Dendritic cell treated with granulocyte-macrophage colony-stimulating factor and Interleukin-4, amounts not matched to agents 40 ng/mL and 50 ng/mL, for 4 days (primary cell): ENCODE measurements around the gene PIEZO2.

Experiments
- H3K27ac Mint-ChIP-seq: one replicate; pipeline ENCODE4 v1.8.0; 2022; ENCODE audit warnings: mild to moderate bottlenecking, mixed read lengths
- H3K27me3 Mint-ChIP-seq: one replicate; pipeline ENCODE4 v1.8.0; 2022; ENCODE audit warnings: mild to moderate bottlenecking, mixed read lengths
- H3K36me3 Mint-ChIP-seq: one replicate; pipeline ENCODE4 v1.8.0; 2022; ENCODE audit warnings: low read depth, mixed read lengths
- H3K4me1 Mint-ChIP-seq: one replicate; pipeline ENCODE4 v1.8.0; 2022; ENCODE audit warnings: low read depth, mixed read lengths
- H3K4me3 Mint-ChIP-seq: one replicate; pipeline ENCODE4 v1.8.0; 2022; ENCODE audit warnings: mild to moderate bottlenecking, moderate library complexity, mixed read lengths
- H3K9me3 Mint-ChIP-seq: one replicate; pipeline ENCODE4 v1.8.0; 2022; ENCODE audit warnings: mixed read lengths
- intact Hi-C: fragments of 100-400 bp; cut with micrococcal nuclease; formaldehyde crosslinking; loops from one replicate; pipeline ENCODE4 v1.15.0; 2022

Gene PIEZO2

GRCh38 chr18:10892786-10893185 lies 256.6 kb downstream of the PIEZO2 start:
- Mint-ChIP-seq H3K9me3 (no peaks in the 10 kb centered on the region), H3K36me3 (no peaks in the 10 kb centered on the region), H3K27ac (no peak overlapping the region), H3K4me3 (no peak overlapping the region), H3K4me1 (no peaks in the 10 kb centered on the region), H3K27me3 (no peaks in the 10 kb centered on the region)
- intact Hi-C loops = no loop called here

- Mint-ChIP-seq H3K9me3 (no peaks in the 10 kb centered on the region), H3K27me3 (no peaks in the 10 kb centered on the region), H3K4me1 (no peaks in the 10 kb centered on the region), H3K36me3 (no peaks in the 10 kb centered on the region), H3K4me3 (no peak overlapping the region), H3K27ac (no peak overlapping the region)
- intact Hi-C loops = no loop called here
Measured at GRCh38 chr18:10890022-10890421, 259.3 kb downstream of the PIEZO2 start.

GRCh38 chr18:10878703-10879102 lies 270.7 kb downstream of the PIEZO2 start:
- Mint-ChIP-seq H3K9me3 (no peaks in the 10 kb centered on the region), H3K4me1 (no peaks in the 10 kb centered on the region), H3K4me3 (no peak overlapping the region), H3K27me3 (no peaks in the 10 kb centered on the region), H3K27ac (no peak overlapping the region), H3K36me3 (no peaks in the 10 kb centered on the region)
- intact Hi-C loops = no loop called here

GRCh38 chr18:10877987-10878386 lies 271.4 kb downstream of the PIEZO2 start:
- Mint-ChIP-seq H3K4me3 (no peak overlapping the region), H3K9me3 (no peaks in the 10 kb centered on the region)

DNA sequence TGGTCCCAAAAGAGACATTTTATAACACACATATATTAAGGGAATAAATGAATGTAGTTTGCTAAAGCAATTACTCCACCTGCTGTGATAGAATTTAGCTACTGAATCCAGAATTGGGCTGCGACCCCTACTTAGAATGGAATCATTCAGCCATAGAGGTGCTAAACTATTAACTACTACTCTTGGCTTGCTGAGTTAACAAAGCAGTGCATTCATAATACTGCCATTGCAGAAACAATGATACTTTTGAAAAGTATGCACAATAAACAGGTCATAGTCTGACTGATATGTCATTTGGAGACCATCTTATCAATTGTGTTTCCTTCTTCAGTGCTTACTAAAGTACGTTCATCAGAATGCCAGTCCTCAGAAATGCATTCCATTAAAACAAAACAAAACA lies 273.6 kb downstream of the PIEZO2 start:
- no peaks in the 10 kb centered on the region for H3K4me1 Mint-ChIP-seq
- no peak overlapping the region for H3K27ac Mint-ChIP-seq
- no peak overlapping the region for H3K4me3 Mint-ChIP-seq
- intact Hi-C loops = no loop called here
- no peaks in the 10 kb centered on the region for H3K36me3 Mint-ChIP-seq
- H3K9me3 Mint-ChIP-seq = no peaks in the 10 kb centered on the region
- no peaks in the 10 kb centered on the region for H3K27me3 Mint-ChIP-seq

More at GRCh38 chr18:10877987-10878386, 271.4 kb downstream of the PIEZO2 start:
- no peak overlapping the region for H3K27ac Mint-ChIP-seq
- H3K4me1 Mint-ChIP-seq = no peaks in the 10 kb centered on the region
- H3K27me3 Mint-ChIP-seq = no peaks in the 10 kb centered on the region
- no peaks in the 10 kb centered on the region for H3K36me3 Mint-ChIP-seq
- intact Hi-C loops = no loop called here

DNA sequence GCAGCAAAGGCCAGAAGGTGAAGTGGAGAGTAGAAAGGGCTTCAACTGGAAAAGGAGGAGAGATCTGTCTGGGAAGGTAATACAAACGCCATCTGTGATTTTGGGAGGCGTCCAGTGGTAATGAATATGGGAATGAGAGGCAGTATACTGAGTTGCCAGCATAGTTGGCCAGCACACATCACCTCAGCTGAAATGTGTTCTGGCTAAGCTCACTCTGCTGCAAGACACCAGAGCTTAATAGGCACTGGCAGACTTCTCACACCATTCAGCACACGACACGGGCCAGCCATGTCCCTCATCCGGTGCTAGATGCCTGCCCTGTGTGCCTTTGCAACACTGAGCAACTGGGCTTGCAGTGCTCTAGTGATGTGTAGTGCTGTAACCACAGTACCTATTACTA lies 277.1 kb downstream of the PIEZO2 start:
- H3K4me3 Mint-ChIP-seq = no peak overlapping the region
- H3K27me3 Mint-ChIP-seq = no peaks in the 10 kb centered on the region
- H3K27ac Mint-ChIP-seq = no peak overlapping the region
- intact Hi-C loops = no loop called here
- H3K9me3 Mint-ChIP-seq = no peaks in the 10 kb centered on the region
- no peaks in the 10 kb centered on the region for H3K36me3 Mint-ChIP-seq
- H3K4me1 Mint-ChIP-seq = no peaks in the 10 kb centered on the region

- Mint-ChIP-seq H3K27ac (no peak overlapping the region), H3K4me1 (no peaks in the 10 kb centered on the region), H3K9me3 (peaks cover 10% of the 10 kb centered on the region), H3K36me3 (no peaks in the 10 kb centered on the region), H3K27me3 (no peaks in the 10 kb centered on the region), H3K4me3 (no peak overlapping the region)
- intact Hi-C loops = no loop called here
Measured at GRCh38 chr18:10864722-10865121, 284.6 kb downstream of the PIEZO2 start.

DNA sequence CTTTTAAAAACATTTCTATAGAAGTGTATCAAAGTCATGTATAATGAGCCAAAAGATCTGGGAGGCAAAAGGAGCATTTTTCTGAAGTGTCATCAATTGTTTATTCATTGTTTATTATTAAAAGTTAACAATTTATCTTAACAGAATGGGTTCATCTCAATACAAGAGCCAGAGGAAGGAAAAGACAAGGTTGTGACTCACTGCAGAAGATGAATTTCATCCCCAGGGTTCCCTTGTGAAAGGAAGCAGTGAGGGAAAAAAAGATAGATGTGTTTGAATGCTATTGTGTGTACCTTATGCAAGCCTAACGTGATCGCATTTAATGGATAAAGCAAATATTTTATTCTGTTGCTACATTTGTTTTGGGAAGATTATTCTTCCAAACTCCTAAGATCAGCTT lies 286.3 kb downstream of the PIEZO2 start:
- Mint-ChIP-seq H3K36me3 (no peaks in the 10 kb centered on the region), H3K9me3 (peaks cover 10% of the 10 kb centered on the region), H3K27me3 (peaks cover 1% of the 10 kb centered on the region), H3K4me1 (no peaks in the 10 kb centered on the region), H3K4me3 (no peak overlapping the region), H3K27ac (no peak overlapping the region)
- intact Hi-C loops = no loop called here

GRCh38 chr18:10860928-10861327 lies 288.4 kb downstream of the PIEZO2 start:
- Mint-ChIP-seq H3K9me3 (peaks cover 10% of the 10 kb centered on the region), H3K27me3 (peaks cover 5% of the 10 kb centered on the region), H3K4me1 (no peaks in the 10 kb centered on the region), H3K4me3 (no peak overlapping the region), H3K27ac (no peak overlapping the region), H3K36me3 (no peaks in the 10 kb centered on the region)
- intact Hi-C loops = no loop called here

DNA sequence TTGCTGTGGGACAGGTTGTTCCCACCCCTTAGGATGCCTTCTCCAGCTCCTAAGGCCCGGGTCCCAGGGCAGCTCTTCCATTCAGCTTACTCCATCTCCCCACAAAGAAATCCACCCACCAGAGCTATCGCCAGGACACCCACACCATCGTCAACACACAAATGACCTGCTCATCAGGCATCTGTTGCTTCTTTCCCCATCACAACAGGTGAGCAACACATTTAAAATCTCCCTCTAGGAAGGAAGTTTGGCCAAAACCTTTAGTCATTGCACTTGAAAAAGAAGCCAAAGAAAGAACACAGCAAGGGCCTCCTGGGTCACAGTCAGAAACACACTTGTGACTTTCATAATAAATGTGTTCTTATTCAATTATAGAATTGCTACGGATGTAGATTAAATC lies 289.0 kb downstream of the PIEZO2 start:
- H3K4me3 Mint-ChIP-seq = no peak overlapping the region
- H3K4me1 Mint-ChIP-seq = no peaks in the 10 kb centered on the region
- intact Hi-C loops = no loop called here
- H3K27me3 Mint-ChIP-seq = peaks cover 5% of the 10 kb centered on the region
- H3K27ac Mint-ChIP-seq = no peak overlapping the region
- no peaks in the 10 kb centered on the region for H3K36me3 Mint-ChIP-seq
- peaks cover 10% of the 10 kb centered on the region for H3K9me3 Mint-ChIP-seq

DNA sequence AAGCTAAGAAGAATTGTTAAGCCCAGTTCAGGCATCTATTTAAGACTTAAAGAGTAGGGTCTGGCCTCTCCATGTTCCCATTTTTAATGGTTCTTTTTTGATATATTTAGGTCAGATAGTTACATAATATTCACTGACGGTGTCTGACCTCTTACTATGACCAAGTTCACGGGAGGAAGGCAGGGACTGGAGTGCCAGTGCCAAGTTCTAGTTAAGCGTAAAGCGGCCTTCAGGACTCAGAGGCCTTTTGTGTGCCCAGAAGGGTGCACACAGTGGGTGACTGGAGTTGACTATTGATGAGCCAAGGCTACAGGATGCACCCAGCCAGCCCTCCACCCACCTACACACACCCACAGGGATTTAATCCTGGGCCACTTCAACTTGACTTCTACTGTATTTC lies 290.9 kb downstream of the PIEZO2 start:
- H3K9me3 Mint-ChIP-seq = no peaks in the 10 kb centered on the region
- H3K36me3 Mint-ChIP-seq = no peaks in the 10 kb centered on the region
- H3K4me1 Mint-ChIP-seq = no peaks in the 10 kb centered on the region
- no peak overlapping the region for H3K4me3 Mint-ChIP-seq
- intact Hi-C loops = no loop called here
- no peak overlapping the region for H3K27ac Mint-ChIP-seq
- peaks cover 5% of the 10 kb centered on the region for H3K27me3 Mint-ChIP-seq

GRCh38 chr18:10856132-10856531 lies 293.2 kb downstream of the PIEZO2 start:
- Mint-ChIP-seq H3K4me3 (no peak overlapping the region), H3K36me3 (no peaks in the 10 kb centered on the region), H3K9me3 (no peaks in the 10 kb centered on the region), H3K4me1 (no peaks in the 10 kb centered on the region), H3K27me3 (peaks cover 5% of the 10 kb centered on the region), H3K27ac (no peak overlapping the region)
- intact Hi-C loops = no loop called here

- H3K27ac Mint-ChIP-seq = no peak overlapping the region
- H3K27me3 Mint-ChIP-seq = peaks cover 7% of the 10 kb centered on the region
- no peak overlapping the region for H3K4me3 Mint-ChIP-seq
- H3K4me1 Mint-ChIP-seq = no peaks in the 10 kb centered on the region
- H3K9me3 Mint-ChIP-seq = no peaks in the 10 kb centered on the region
- H3K36me3 Mint-ChIP-seq = no peaks in the 10 kb centered on the region
- intact Hi-C loops = loop anchor here (5.0 kb wide), 1 partner anchor 300 kb away; no protein-coding TSS in a partner anchor
Measured at GRCh38 chr18:10852385-10853303, 296.7 kb downstream of the PIEZO2 start.

DNA sequence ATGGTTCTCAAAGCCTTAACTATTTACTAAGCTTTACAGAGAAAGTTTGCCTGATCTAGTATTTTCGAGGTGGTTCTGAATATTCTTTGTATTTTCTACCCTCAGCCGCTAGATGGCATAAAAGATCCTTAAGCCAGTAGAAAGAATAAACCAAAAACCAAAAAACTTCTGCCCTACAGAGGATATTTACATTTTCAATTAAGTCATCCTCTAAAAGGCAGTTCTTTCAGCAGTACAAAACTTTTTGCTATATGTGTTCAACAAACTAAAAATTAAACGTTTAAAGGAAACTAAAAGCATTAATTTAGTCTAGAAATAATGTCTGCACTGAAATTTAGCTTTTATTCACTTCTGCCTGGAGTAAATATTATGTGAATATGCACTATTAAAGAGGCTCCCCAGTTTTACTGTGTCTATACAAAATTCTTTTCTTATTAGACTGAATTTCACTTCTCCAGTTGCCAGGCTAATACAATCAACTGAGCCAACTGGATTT lies 297.5 kb downstream of the PIEZO2 start:
- Mint-ChIP-seq H3K36me3 (no peaks in the 10 kb centered on the region), H3K4me1 (no peaks in the 10 kb centered on the region), H3K27me3 (peaks cover 5% of the 10 kb centered on the region), H3K4me3 (no peak overlapping the region), H3K9me3 (no peaks in the 10 kb centered on the region), H3K27ac (no peak overlapping the region)
- intact Hi-C loops = loop anchor here (1.0 to 5.0 kb wide), 3 partner anchors 188 to 701 kb away; no protein-coding TSS in a partner anchor
